MM.1S (cell line): ENCODE results near the gene CASP7.

Source experiments
- CTCF ChIP-seq: fragments of 300-600 bp; sonication (generic); IDR thresholded peaks from 2 replicates; pipeline ENCODE4 v1.5.1; 2016; ENCODE audit warnings: antibody characterized with exemption, low read length, mixed read lengths
- EZH2 ChIP-seq: fragments of 300-600 bp; sonication (generic); optimal IDR thresholded peaks from 2 replicates; pipeline ENCODE3; 2017; ENCODE audit warnings: low read depth, mild to moderate bottlenecking, antibody characterized with exemption, low read length, mixed read lengths
- EZH2phosphoT487 ChIP-seq: fragments of 300-600 bp; sonication (generic); IDR thresholded peaks from 2 replicates; pipeline ENCODE4 v1.6.1; 2018; ENCODE audit warnings: antibody characterized with exemption, low read length

- no peak for TF ChIP-seq CTCF
- TF ChIP-seq EZH2phosphoT487 = no peak
- TF ChIP-seq EZH2 = no peak
These were observed 59.3 kb downstream of the CASP7 start for GRCh38 chr10:113739031-113739430.
